HG03378 (cell line): ENCODE measurements around the gene CDK15.

Experiments used
- ATAC-seq: cut with Tn5 transposase; IDR thresholded peaks from one replicate; pipeline ENCODE4 v1.9.1; 2021; ENCODE audit warnings: mild to moderate bottlenecking, moderate library complexity; ENCODE audit not compliant: unreplicated experiment

CDK15 gene

DNA sequence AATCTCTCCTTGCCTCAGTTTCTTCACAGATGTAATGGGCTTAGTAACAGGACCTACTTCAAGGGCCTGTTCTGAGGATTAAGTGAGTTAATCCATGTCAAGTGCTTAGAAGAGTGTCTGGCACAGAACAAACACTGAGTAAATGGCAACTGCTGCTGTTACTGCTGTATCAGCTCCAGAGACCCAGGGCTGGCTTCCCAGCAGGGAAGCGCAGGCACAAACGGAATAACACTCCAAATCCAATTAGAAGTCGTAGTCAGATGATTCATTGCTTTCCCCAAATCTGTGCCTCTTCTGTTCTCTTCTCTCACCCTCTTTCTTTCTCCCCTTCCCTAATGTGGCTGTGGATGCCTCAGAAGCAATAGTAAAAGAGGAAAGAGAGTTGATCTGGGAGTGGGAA, 126.2 kb downstream of the CDK15 start:
- ATAC-seq, result no peak

DNA sequence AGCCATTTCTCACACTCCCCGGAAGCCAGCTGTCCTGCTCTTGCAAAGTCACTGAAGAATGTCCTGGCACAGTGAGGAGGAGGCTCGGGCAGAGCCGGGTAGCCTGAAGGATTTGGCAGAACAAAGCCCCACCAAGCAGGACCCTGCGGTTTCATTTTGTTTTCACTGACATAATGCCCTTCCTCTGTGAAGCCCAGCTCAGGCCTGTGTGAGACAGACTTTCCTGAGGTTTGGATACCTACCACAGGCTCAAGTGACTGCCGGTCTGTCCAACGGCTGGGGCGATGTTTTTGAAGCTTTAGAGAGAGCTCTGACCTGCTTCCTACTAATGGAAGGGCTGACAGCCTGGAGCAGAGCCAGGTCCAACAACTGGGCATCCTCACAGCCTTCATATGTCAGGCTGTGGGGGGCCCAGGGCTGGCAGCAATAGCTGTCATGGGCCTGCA, 127.5 kb downstream of the CDK15 start:
- ATAC-seq, result no peak

DNA sequence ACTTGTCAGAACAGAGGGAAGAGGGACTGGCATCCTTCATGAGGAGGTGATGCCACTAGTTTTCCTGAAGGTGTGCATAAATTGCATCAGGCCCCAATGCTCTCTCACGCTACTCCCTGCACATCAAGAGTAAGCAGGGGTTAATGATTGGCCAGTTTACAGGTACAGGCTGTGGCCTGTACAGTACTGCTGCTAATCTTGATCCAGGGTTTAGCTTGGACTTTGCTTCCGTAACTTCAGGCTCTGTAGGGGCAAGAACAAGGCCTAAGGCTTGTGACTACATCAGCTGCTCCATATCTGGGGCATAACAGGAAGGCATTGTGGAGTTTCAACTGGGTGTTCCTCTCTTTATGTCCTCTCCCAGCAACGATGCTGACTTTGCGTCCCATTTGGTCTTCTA, 130.5 kb downstream of the CDK15 start:
- no peak for ATAC-seq

DNA sequence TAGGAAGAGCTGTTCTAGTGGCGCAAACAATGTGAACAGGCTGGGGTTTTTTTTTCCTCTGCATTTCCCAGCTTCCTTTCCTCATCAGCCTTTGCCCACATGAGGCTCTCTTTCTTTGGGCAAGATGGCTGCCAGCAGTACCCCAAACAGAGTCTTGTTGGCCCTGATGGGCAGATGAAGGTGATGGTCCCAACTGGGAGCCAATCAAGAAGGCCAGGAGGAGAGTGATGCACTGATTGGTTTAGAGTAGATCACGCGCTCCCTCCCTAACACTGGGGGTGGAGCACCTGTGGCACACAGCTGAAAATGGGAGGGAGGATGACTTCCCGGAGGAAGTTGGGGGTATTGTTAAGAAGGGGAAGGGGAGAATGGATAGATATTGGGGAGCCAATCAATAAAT, 131.0 kb downstream of the CDK15 start:
- no peak for ATAC-seq

DNA sequence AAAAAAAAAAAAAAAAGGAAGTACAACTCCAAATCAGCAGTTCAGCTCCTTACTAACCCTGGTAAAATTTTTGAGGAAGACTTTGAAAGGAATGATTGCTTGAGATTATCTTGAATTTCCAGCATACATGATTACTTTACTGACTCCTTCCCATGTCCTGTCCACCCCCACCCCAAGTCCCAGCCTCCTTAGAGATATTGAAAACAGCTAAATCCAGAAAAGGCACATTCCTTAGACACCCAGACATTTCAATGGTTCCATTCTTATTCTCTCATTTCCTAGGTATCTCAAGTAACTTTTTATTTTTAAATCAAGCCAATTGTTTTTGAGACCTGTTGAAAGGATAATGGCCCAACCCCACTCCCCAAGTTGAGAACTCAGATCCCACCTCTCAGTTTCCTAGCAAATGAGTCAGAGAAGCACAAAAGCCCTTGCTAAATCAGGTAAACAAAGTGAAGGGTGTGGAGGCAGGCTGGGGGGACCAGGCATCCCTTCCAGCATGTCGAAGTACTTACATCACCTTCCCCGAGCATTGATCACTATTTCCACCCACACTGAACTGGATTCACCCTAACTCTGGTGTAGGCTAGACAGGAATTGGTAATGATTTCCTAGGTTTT, 131.9 kb downstream of the CDK15 start:
- ATAC-seq, result no peak

DNA sequence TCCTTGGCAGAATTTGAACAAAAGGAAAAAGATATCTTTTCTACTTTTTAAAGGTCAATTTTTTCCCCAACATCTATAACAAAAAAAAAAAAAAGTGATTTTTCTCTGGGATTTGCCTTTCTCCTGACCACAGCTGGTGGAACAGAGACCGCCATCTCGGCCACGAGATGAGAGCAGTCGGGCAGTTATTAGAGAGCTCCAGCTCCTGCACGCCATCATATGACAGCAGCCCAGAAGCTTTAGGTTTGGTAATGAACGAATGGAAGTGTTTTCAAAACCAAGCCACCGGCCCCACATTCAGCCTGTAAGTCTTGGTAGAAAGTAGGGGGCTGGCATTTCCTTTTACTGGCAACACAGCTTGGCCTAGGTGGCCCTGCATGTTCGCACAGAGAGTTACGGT, 132.4 kb downstream of the CDK15 start:
- ATAC-seq, result no peak

DNA sequence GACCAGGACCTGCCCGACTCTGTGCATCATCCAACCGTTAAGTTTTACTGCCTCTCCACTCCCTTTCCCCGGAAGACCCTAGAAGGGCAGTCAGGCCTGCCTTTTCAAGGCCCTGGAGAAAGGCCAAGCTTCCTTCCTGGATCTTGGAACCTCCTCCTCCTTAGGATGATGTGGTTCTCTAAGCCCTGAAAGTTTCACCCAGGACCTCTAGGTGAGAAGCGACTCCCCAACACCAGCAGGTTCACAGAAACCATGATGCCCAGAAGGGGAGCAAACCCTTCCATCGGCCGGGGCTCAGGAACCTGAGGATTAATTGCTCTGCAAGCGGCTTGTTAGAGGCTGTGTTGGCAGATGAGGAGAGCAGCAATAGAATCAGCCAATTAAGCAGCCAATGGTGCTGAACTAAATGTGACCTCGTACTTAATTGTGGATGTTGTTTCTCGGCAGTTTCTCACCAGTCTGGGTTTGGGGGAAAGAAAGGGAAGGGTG, 133.2 kb downstream of the CDK15 start:
- ATAC-seq, result no peak

DNA sequence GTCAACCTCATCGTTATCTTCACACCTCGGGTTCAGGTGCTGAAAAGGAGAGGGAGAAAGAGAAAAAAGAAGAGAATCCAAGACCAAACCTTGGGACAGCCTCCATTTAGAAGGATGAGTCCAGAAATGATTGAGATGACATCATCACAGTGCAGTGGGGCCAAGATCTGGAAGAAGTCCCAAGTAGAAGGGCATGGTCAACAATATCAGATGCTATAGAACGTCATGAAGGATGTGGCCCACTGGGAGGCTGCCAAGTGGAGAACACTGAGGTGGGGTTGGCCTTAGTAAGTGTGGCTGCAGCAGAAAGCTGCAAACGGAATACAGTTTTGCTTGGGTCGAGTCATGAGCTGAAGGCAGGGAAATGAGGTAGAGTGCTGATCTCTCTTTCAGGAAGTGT, 136.2 kb downstream of the CDK15 start:
- no peak for ATAC-seq
